ENCODE results near the gene PTMS. TPM values are rescaled to one million over a fixed set of nuclear protein-coding genes. Genes with fewer than 3 reads are reported as not detected.

Gene PTMS
- total and polyA plus RNA-seq, 9 of the 15 experiments (the other 6 are each of a cell fraction or from before 2014, with no cell fraction given), result 5.1 to 287 (median 78.5) TPM

DNA sequence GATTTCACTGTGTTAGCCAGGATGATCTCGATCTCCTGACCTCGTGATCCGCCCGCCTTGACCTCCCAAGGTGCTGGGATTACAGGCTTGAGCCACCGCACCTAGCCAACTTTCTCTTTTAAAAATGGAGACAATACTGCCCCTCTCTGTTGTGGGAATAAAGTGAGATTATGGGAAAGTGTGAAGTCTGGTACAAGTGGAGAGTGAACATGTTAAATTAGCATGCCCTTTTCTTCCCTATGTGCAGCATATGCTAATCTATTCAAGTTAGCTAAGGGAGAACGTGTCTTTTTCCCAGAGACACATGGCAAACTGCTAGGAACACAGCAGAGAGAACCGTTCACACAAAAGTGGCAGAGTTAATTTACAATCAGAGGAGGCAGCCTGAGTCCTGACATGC is 40.8 kb upstream of the PTMS start (continued):
- TF ChIP-seq DNMT1 (IDR thresholded peaks at IDR 0.05), result no peak
- TF ChIP-seq, protein P1, sequence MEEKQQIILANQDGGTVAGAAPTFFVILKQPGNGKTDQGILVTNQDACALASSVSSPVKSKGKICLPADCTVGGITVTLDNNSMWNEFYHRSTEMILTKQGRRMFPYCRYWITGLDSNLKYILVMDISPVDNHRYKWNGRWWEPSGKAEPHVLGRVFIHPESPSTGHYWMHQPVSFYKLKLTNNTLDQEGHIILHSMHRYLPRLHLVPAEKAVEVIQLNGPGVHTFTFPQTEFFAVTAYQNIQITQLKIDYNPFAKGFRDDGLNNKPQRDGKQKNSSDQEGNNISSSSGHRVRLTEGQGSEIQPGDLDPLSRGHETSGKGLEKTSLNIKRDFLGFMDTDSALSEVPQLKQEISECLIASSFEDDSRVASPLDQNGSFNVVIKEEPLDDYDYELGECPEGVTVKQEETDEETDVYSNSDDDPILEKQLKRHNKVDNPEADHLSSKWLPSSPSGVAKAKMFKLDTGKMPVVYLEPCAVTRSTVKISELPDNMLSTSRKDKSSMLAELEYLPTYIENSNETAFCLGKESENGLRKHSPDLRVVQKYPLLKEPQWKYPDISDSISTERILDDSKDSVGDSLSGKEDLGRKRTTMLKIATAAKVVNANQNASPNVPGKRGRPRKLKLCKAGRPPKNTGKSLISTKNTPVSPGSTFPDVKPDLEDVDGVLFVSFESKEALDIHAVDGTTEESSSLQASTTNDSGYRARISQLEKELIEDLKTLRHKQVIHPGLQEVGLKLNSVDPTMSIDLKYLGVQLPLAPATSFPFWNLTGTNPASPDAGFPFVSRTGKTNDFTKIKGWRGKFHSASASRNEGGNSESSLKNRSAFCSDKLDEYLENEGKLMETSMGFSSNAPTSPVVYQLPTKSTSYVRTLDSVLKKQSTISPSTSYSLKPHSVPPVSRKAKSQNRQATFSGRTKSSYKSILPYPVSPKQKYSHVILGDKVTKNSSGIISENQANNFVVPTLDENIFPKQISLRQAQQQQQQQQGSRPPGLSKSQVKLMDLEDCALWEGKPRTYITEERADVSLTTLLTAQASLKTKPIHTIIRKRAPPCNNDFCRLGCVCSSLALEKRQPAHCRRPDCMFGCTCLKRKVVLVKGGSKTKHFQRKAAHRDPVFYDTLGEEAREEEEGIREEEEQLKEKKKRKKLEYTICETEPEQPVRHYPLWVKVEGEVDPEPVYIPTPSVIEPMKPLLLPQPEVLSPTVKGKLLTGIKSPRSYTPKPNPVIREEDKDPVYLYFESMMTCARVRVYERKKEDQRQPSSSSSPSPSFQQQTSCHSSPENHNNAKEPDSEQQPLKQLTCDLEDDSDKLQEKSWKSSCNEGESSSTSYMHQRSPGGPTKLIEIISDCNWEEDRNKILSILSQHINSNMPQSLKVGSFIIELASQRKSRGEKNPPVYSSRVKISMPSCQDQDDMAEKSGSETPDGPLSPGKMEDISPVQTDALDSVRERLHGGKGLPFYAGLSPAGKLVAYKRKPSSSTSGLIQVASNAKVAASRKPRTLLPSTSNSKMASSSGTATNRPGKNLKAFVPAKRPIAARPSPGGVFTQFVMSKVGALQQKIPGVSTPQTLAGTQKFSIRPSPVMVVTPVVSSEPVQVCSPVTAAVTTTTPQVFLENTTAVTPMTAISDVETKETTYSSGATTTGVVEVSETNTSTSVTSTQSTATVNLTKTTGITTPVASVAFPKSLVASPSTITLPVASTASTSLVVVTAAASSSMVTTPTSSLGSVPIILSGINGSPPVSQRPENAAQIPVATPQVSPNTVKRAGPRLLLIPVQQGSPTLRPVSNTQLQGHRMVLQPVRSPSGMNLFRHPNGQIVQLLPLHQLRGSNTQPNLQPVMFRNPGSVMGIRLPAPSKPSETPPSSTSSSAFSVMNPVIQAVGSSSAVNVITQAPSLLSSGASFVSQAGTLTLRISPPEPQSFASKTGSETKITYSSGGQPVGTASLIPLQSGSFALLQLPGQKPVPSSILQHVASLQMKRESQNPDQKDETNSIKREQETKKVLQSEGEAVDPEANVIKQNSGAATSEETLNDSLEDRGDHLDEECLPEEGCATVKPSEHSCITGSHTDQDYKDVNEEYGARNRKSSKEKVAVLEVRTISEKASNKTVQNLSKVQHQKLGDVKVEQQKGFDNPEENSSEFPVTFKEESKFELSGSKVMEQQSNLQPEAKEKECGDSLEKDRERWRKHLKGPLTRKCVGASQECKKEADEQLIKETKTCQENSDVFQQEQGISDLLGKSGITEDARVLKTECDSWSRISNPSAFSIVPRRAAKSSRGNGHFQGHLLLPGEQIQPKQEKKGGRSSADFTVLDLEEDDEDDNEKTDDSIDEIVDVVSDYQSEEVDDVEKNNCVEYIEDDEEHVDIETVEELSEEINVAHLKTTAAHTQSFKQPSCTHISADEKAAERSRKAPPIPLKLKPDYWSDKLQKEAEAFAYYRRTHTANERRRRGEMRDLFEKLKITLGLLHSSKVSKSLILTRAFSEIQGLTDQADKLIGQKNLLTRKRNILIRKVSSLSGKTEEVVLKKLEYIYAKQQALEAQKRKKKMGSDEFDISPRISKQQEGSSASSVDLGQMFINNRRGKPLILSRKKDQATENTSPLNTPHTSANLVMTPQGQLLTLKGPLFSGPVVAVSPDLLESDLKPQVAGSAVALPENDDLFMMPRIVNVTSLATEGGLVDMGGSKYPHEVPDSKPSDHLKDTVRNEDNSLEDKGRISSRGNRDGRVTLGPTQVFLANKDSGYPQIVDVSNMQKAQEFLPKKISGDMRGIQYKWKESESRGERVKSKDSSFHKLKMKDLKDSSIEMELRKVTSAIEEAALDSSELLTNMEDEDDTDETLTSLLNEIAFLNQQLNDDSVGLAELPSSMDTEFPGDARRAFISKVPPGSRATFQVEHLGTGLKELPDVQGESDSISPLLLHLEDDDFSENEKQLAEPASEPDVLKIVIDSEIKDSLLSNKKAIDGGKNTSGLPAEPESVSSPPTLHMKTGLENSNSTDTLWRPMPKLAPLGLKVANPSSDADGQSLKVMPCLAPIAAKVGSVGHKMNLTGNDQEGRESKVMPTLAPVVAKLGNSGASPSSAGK (IDR thresholded peaks at IDR 0.05), result peak; percentile 63

Data from K562 (cell line).